Liver (tissue), 9 donors: ENCODE data around the gene SLC34A3. TPM values are rescaled to one million over a fixed set of nuclear protein-coding genes. Genes with fewer than 3 reads are reported as not detected.

Source experiments
- DNase-seq: peaks from one replicate; pipeline ENCODE4 v3.0.0-alpha.2; 2017; ENCODE audit warnings: low spot score
- H3K27ac ChIP-seq, 2 donors: one replicate each; pipeline ENCODE4 v1.7.0; 2013; ENCODE audit warnings: inconsistent platforms in 2 of 2, low read length in 2 of 2, control low read depth in 1 of 2, low read depth in 1 of 2, mild to moderate bottlenecking in 1 of 2
- H3K27me3 ChIP-seq, 4 donors: one replicate each; pipeline versions ENCODE4 v1.6.1 to v1.7.0; 2013; ENCODE audit warnings: low read length in 3 of 4, inconsistent platforms in 1 of 4, mild to moderate bottlenecking in 1 of 4, moderate library complexity in 1 of 4; ENCODE audit not compliant: control insufficient read depth in 4 of 4, insufficient read depth in 4 of 4
- H3K36me3 ChIP-seq, 4 donors: one replicate each; pipeline versions ENCODE4 v1.6.1 to v1.7.0; 2013; ENCODE audit warnings: low read length in 3 of 4, mild to moderate bottlenecking in 3 of 4, low read depth in 1 of 4, moderate library complexity in 1 of 4; ENCODE audit not compliant: control insufficient read depth in 4 of 4, insufficient read depth in 3 of 4
- H3K4me1 ChIP-seq, 4 donors: one replicate each; pipeline versions ENCODE4 v1.6.1 to v1.7.0; 2013; ENCODE audit warnings: low read length in 3 of 4, mild to moderate bottlenecking in 3 of 4, moderate library complexity in 1 of 4; ENCODE audit not compliant: control insufficient read depth in 4 of 4, insufficient read depth in 4 of 4
- H3K4me3 ChIP-seq, 3 donors: one replicate each; pipeline versions ENCODE4 v1.6.1 to v1.7.0; 2013; ENCODE audit warnings: low read length in 3 of 3, control low read depth in 1 of 3, low read depth in 1 of 3, mild to moderate bottlenecking in 1 of 3
- H3K9ac ChIP-seq, 2 donors: one replicate each; pipeline ENCODE4 v1.7.0; 2013; ENCODE audit warnings: low read length in 2 of 2, mild to moderate bottlenecking in 2 of 2, moderate library complexity in 2 of 2, control low read depth in 1 of 2, low read depth in 1 of 2
- H3K9me3 ChIP-seq, 4 donors: one replicate each; pipeline versions ENCODE4 v1.6.1 to v1.7.0; 2013; ENCODE audit warnings: low read length in 3 of 4; ENCODE audit not compliant: control insufficient read depth in 4 of 4
- EGR1 ChIP-seq, 2 donors: IDR thresholded peaks; 2 replicates each; pipeline ENCODE4 v1.6.1; 2016 to 2018; ENCODE audit warnings: antibody characterized with exemption in 2 of 2, low read depth in 2 of 2
- FOXA1 ChIP-seq: IDR thresholded peaks from 2 replicates; pipeline ENCODE4 v1.6.1; 2016; ENCODE audit warnings: antibody characterized with exemption
- GABPA ChIP-seq, 2 donors: IDR thresholded peaks in 1 of 2; conservative IDR thresholded peaks in 1 of 2; 2 replicates each; pipeline ENCODE4 v1.6.1; 2016; ENCODE audit warnings: antibody characterized with exemption in 2 of 2, mild to moderate bottlenecking in 1 of 2, moderate library complexity in 1 of 2
- HNF4A ChIP-seq, 2 donors: conservative IDR thresholded peaks; 2 replicates each; pipeline ENCODE4 v1.6.1; 2016; ENCODE audit warnings: antibody characterized with exemption in 2 of 2, mild to moderate bottlenecking in 2 of 2
- HNF4G ChIP-seq: IDR thresholded peaks from 2 replicates; pipeline ENCODE4 v1.6.1; 2016; ENCODE audit warnings: antibody characterized with exemption
- JUND ChIP-seq, 2 donors: IDR thresholded peaks; 2 replicates each; pipeline ENCODE4 v1.6.1; 2016; ENCODE audit warnings: antibody characterized with exemption in 2 of 2
- NR2F2 ChIP-seq: IDR thresholded peaks from 2 replicates; pipeline ENCODE4 v1.6.1; 2016; ENCODE audit warnings: antibody characterized with exemption
- RAD21 ChIP-seq, 2 donors: IDR thresholded peaks; 2 replicates each; pipeline ENCODE4 v1.6.1; 2016; ENCODE audit warnings: antibody characterized with exemption in 2 of 2, mild to moderate bottlenecking in 2 of 2
- RXRA ChIP-seq, 2 donors: IDR thresholded peaks; 2 replicates each; pipeline ENCODE4 v1.6.1; 2017 to 2018; ENCODE audit warnings: antibody characterized with exemption in 2 of 2, mild to moderate bottlenecking in 1 of 2
- SP1 ChIP-seq: IDR thresholded peaks from 2 replicates; pipeline ENCODE4 v1.6.1; 2018; ENCODE audit warnings: antibody characterized with exemption, mild to moderate bottlenecking
- YY1 ChIP-seq: IDR thresholded peaks from 2 replicates; pipeline ENCODE4 v1.6.1; 2016; ENCODE audit warnings: antibody characterized with exemption, mild to moderate bottlenecking
- WGBS: extraction: QIAGEN DNeasy Blood & Tissue Kit; methylation state at CpG from one replicate; pipeline ENCODE4 v1.1.7; 2013; 5-methylcytosine and 5-hydroxymethylcytosine counted together
- polyA plus RNA-seq, 2 donors: library from polyadenylated mRNA; stranded (reverse) in 1 of 2; unstranded in 1 of 2; fragments of 200-250 nt in 1 of 2; fragments of >200 nt in 1 of 2; fragmentation: Nextera tagmentation in 1 of 2; extraction: Ambion mirVana in 1 of 2; gene quantifications; one replicate each; pipeline versions ENCODE4 v1.2.1 to v1.2.3, GENCODE V29; 2013 to 2015
- total RNA-seq, 2 donors: library from RNA; depleted of rRNA; stranded (reverse); fragments of >200 nt; gene quantifications; one replicate each; pipeline ENCODE4 v1.2.3, GENCODE V29; 2014
- TF ChIP-seq, protein P1 (sequence below): IDR thresholded peaks from 2 replicates; pipeline ENCODE4 v1.6.1; 2016; ENCODE audit warnings: antibody characterized with exemption
- TF ChIP-seq, protein P2 (sequence below): IDR thresholded peaks from 2 replicates; pipeline ENCODE4 v1.6.1; 2016; ENCODE audit warnings: antibody characterized with exemption
- TF ChIP-seq, protein P3 (sequence below): fragments of 150-350 bp; IDR thresholded peaks from 2 replicates; pipeline ENCODE4 v1.5.1; 2017; ENCODE audit warnings: improper control_type of control experiment, low read depth, low read length; ENCODE audit not compliant: missing input control
- donor health status: healthy.
- donor health status: healthy.
- donor health status: healthy.
- donor health status: healthy.
- donor health status: healthy.

Gene SLC34A3
- total and polyA plus RNA-seq, 4 donors: not detected

DNA sequence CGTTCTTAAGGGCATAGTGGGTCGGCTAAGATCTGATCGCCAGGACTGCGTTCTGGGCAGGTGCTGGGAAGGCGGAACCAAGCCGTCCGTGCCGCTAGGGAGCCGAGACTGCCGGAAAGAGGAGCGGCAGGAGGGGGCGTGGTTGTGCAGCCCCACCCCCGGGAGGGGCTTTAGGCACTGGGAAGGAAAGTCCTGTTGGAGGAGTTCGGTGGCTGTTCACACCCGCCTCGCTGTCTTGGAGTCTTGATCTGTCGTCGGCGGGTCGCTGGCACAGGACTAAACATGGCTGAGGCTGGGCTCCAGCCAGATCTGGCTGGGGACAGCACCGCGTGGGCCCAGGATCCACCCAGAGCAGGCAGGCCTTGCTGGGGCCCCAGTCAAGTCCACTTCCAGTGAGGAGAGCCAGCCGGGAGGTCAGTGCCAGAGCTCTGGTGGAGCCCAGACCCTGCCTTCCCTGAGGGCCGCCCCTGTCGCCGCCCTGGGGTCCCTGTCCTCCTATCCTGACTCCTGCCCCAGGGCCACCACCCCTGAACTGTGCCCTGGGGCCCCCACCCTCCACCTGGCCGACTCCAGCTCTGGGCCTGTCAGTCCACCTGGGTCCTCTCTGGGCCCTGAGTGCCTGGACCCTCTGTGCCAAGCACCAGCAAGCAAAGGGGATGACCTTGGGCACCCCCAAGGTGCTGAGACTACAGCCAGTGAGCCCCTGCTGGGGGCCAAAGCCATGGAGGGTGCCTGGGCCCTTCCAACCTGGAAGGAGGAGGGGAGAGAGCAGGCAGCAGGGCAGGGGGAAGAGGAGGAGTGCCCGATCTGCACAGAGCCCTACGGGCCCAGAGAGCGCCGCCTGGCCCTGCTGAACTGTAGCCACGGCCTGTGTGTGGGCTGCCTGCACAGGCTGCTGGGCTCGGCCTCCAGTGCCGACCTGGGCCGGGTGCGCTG is 13.2 kb upstream of the SLC34A3 start:
- peaks cover 2 to 17% (median 7%) of the 10 kb centered on the region in 4 donors for H3K4me1 ChIP-seq
- H3K27ac ChIP-seq: no peak overlapping the region
- TF ChIP-seq HNF4A (conservative IDR thresholded peaks at IDR 0.05): no peak
- no peak for TF ChIP-seq JUND (IDR thresholded peaks at IDR 0.05)
- TF ChIP-seq RXRA (IDR thresholded peaks at IDR 0.05): no peak
- TF ChIP-seq, protein P1, sequence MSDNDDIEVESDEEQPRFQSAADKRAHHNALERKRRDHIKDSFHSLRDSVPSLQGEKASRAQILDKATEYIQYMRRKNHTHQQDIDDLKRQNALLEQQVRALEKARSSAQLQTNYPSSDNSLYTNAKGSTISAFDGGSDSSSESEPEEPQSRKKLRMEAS: no peak
- no peak for TF ChIP-seq HNF4G
- TF ChIP-seq RAD21 (IDR thresholded peaks at IDR 0.05): no peak
- no peak for TF ChIP-seq NR2F2
- TF ChIP-seq YY1: no peak
- TF ChIP-seq GABPA (IDR thresholded peaks at IDR 0.05 in 1 of 2, conservative IDR thresholded peaks at IDR 0.05 in 1 of 2): no peak
- no peak for TF ChIP-seq FOXA1
- no peak for DNase-seq
- H3K4me3 ChIP-seq: no peak overlapping the region
- H3K27me3 ChIP-seq: no peaks in the 10 kb centered on the region
- WGBS: 72% methylated on average over 36 of the region's 36 CpGs
- peaks cover 0 to 5% (median under 1%) of the 10 kb centered on the region in 4 donors for H3K36me3 ChIP-seq
- no peak overlapping the region for H3K9ac ChIP-seq
- no peaks in the 10 kb centered on the region for H3K9me3 ChIP-seq

GRCh38 chr9:137218212-137218753 is 12.4 kb upstream of the SLC34A3 start:
- Histone ChIP-seq H3K4me1 (peaks cover 6 to 24% (median 13%) of the 10 kb centered on the region in 4 donors), H3K36me3 (peaks cover 0 to 5% (median under 1%) of the 10 kb centered on the region in 4 donors), H3K9me3 (no peaks in the 10 kb centered on the region), H3K9ac (no peak overlapping the region), H3K27me3 (no peaks in the 10 kb centered on the region), H3K27ac (no peak overlapping the region), H3K4me3 (no peak overlapping the region)
- TF ChIP-seq, protein P2, sequence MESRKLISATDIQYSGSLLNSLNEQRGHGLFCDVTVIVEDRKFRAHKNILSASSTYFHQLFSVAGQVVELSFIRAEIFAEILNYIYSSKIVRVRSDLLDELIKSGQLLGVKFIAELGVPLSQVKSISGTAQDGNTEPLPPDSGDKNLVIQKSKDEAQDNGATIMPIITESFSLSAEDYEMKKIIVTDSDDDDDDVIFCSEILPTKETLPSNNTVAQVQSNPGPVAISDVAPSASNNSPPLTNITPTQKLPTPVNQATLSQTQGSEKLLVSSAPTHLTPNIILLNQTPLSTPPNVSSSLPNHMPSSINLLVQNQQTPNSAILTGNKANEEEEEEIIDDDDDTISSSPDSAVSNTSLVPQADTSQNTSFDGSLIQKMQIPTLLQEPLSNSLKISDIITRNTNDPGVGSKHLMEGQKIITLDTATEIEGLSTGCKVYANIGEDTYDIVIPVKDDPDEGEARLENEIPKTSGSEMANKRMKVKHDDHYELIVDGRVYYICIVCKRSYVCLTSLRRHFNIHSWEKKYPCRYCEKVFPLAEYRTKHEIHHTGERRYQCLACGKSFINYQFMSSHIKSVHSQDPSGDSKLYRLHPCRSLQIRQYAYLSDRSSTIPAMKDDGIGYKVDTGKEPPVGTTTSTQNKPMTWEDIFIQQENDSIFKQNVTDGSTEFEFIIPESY: no peak
- no peak for TF ChIP-seq JUND (IDR thresholded peaks at IDR 0.05)
- no peak for TF ChIP-seq NR2F2
- no peak for TF ChIP-seq EGR1 (IDR thresholded peaks at IDR 0.05; ENCODE audit: low read depth in 2 of 2)
- TF ChIP-seq HNF4A (conservative IDR thresholded peaks at IDR 0.05): no peak
- TF ChIP-seq, protein P3, sequence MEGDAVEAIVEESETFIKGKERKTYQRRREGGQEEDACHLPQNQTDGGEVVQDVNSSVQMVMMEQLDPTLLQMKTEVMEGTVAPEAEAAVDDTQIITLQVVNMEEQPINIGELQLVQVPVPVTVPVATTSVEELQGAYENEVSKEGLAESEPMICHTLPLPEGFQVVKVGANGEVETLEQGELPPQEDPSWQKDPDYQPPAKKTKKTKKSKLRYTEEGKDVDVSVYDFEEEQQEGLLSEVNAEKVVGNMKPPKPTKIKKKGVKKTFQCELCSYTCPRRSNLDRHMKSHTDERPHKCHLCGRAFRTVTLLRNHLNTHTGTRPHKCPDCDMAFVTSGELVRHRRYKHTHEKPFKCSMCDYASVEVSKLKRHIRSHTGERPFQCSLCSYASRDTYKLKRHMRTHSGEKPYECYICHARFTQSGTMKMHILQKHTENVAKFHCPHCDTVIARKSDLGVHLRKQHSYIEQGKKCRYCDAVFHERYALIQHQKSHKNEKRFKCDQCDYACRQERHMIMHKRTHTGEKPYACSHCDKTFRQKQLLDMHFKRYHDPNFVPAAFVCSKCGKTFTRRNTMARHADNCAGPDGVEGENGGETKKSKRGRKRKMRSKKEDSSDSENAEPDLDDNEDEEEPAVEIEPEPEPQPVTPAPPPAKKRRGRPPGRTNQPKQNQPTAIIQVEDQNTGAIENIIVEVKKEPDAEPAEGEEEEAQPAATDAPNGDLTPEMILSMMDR: no peak
- no peak for TF ChIP-seq RXRA (IDR thresholded peaks at IDR 0.05)
- TF ChIP-seq SP1: no peak
- TF ChIP-seq HNF4G: no peak
- TF ChIP-seq GABPA (IDR thresholded peaks at IDR 0.05 in 1 of 2, conservative IDR thresholded peaks at IDR 0.05 in 1 of 2): no peak
- no peak for DNase-seq
- 90% methylated on average over 30 of the region's 30 CpGs for WGBS
